Cardiac muscle cell (in vitro differentiated cells and primary cell): ENCODE measurements around the gene EXPH5. TPM values are rescaled to one million over a fixed set of nuclear protein-coding genes. Genes with fewer than 3 reads are reported as not detected.
A peak's percentile ranks its signal among the peaks of the same experiment; 100 is the strongest.

Experiments used
- DNase-seq, 2 donors: peaks; one replicate each; pipeline versions ENCODE4 v3.0.0 to v3.0.0-alpha.2; 2010 to 2017; ENCODE audit warnings: low read depth in 1 of 2, low spot score in 1 of 2
- H3K27ac ChIP-seq: fragments of 200-600 bp; sonication (generic); 2 replicates; pipeline ENCODE4 v1.5.1; 2016
- H3K27me3 ChIP-seq: fragments of 200-600 bp; sonication (generic); 2 replicates; pipeline ENCODE4 v1.6.0; 2016; ENCODE audit warnings: control low read depth
- H3K36me3 ChIP-seq: fragments of 200-600 bp; sonication (generic); 2 replicates; pipeline ENCODE4 v1.5.1; 2016; ENCODE audit warnings: control low read depth
- H3K4me1 ChIP-seq: fragments of 200-600 bp; sonication (generic); 2 replicates; pipeline ENCODE4 v1.8.1; 2017; ENCODE audit warnings: low read depth, mild to moderate bottlenecking, mixed run types
- H3K4me3 ChIP-seq: fragments of 200-600 bp; sonication (generic); 2 replicates; pipeline ENCODE4 v1.5.1; 2016; ENCODE audit warnings: mild to moderate bottlenecking
- H3K9me3 ChIP-seq: fragments of 200-600 bp; sonication (generic); 2 replicates; pipeline ENCODE4 v1.5.1; 2017; ENCODE audit warnings: low read depth, mild to moderate bottlenecking, control low read depth
- polyA plus RNA-seq: library from polyadenylated mRNA; unstranded; fragments of >200 nt; fragmentation: Nextera tagmentation; extraction: Ambion mirVana; gene quantifications from 2 replicates; pipeline ENCODE4 v1.2.1, GENCODE V29; 2016
- total RNA-seq: library from RNA; depleted of rRNA; stranded (reverse); fragments of >200 nt; gene quantifications from 2 replicates; pipeline ENCODE4 v1.2.3, GENCODE V29; 2016
- TF ChIP-seq, protein P1 (sequence below): IDR thresholded peaks from 2 replicates; pipeline ENCODE4 v1.5.1; 2012; ENCODE audit warnings: low read depth, mild to moderate bottlenecking, low read length

Gene EXPH5
- total and polyA plus RNA-seq, 2 experiments from 2014 or later, result 2.6 to 7.7 TPM

- Histone ChIP-seq H3K9me3 (no peaks in the 10 kb centered on the region), H3K4me3 (no peak overlapping the region), H3K36me3 (no peaks in the 10 kb centered on the region), H3K27me3 (no peaks in the 10 kb centered on the region), H3K27ac (no peak overlapping the region), H3K4me1 (peaks cover 7% of the 10 kb centered on the region)
- DNase-seq, result peak in 1 of 2 donors; percentile 87
- TF ChIP-seq, protein P1, sequence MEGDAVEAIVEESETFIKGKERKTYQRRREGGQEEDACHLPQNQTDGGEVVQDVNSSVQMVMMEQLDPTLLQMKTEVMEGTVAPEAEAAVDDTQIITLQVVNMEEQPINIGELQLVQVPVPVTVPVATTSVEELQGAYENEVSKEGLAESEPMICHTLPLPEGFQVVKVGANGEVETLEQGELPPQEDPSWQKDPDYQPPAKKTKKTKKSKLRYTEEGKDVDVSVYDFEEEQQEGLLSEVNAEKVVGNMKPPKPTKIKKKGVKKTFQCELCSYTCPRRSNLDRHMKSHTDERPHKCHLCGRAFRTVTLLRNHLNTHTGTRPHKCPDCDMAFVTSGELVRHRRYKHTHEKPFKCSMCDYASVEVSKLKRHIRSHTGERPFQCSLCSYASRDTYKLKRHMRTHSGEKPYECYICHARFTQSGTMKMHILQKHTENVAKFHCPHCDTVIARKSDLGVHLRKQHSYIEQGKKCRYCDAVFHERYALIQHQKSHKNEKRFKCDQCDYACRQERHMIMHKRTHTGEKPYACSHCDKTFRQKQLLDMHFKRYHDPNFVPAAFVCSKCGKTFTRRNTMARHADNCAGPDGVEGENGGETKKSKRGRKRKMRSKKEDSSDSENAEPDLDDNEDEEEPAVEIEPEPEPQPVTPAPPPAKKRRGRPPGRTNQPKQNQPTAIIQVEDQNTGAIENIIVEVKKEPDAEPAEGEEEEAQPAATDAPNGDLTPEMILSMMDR, result no peak
Measured at GRCh38 chr11:108559904-108560303, 33.7 kb downstream of the EXPH5 start.

DNA sequence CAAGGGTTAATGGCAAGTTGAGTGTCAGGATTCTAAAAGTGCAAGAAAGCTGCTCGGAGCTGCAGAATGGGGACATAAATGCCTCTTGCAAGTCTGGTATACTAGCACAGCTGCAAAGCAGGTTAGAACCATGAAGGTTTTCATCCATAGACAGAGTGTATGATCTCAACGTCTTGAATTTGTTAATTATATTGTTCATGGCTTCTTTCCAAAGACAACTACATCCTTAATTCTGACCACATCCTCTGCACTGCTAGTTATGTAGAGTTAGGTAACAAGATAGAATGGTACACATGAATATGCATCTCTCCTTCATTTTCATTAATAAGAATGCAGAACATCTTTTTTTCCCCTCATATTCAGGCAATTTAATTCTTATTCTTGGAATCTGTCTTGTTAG is 34.2 kb downstream of the EXPH5 start:
- Histone ChIP-seq H3K27ac (no peak overlapping the region), H3K4me1 (peaks cover 9% of the 10 kb centered on the region), H3K27me3 (no peaks in the 10 kb centered on the region), H3K9me3 (no peaks in the 10 kb centered on the region), H3K4me3 (no peak overlapping the region), H3K36me3 (no peaks in the 10 kb centered on the region)
- DNase-seq, result peak in 1 of 2 donors; percentile 66
- TF ChIP-seq, protein P1, result no peak

- Histone ChIP-seq H3K36me3 (no peaks in the 10 kb centered on the region), H3K27me3 (no peaks in the 10 kb centered on the region), H3K4me3 (no peak overlapping the region), H3K4me1 (peaks cover 9% of the 10 kb centered on the region), H3K9me3 (no peaks in the 10 kb centered on the region), H3K27ac (no peak overlapping the region)
- DNase-seq, result no peak
- TF ChIP-seq, protein P1, result no peak
Measured at GRCh38 chr11:108558222-108558621, 35.3 kb downstream of the EXPH5 start.

GRCh38 chr11:108556019-108556418 is 37.5 kb downstream of the EXPH5 start:
- Histone ChIP-seq H3K9me3 (no peaks in the 10 kb centered on the region), H3K27me3 (no peaks in the 10 kb centered on the region), H3K36me3 (no peaks in the 10 kb centered on the region), H3K4me3 (no peak overlapping the region), H3K27ac (no peak overlapping the region), H3K4me1 (peaks cover 28% of the 10 kb centered on the region)
- TF ChIP-seq, protein P1, result no peak
- DNase-seq, result no peak

GRCh38 chr11:108551651-108552462 is 41.7 kb downstream of the EXPH5 start:
- Histone ChIP-seq H3K27me3 (no peaks in the 10 kb centered on the region), H3K36me3 (no peaks in the 10 kb centered on the region), H3K4me1 (peaks cover 36% of the 10 kb centered on the region), H3K4me3 (no peak overlapping the region), H3K9me3 (no peaks in the 10 kb centered on the region), H3K27ac (peak overlapping the region; percentile 91)
- peak; percentile 35 to 47 for DNase-seq
- TF ChIP-seq, protein P1, result no peak
